H1 (cell line): ENCODE data around the gene CCDC40. TPM values are rescaled to one million over a fixed set of nuclear protein-coding genes. Genes with fewer than 3 reads are reported as not detected.
A peak's percentile ranks its signal among the peaks of the same experiment; 100 is the strongest.

ENCODE experiments used
- CTCF ChIA-PET: fragments of 300-600 bp; sonication (Branson Sonifier 250); formaldehyde crosslinking; loops from one replicate; lab custom pipeline; 2021; ENCODE audit not compliant: partially characterized antibody; lab: Charles Lee
- POLR2A ChIA-PET: fragments of 300-600 bp; sonication (Branson Sonifier 250); formaldehyde crosslinking; loops from one replicate; lab custom pipeline; 2021; ENCODE audit warnings: inconsistent platforms; ENCODE audit not compliant: partially characterized antibody; lab: Charles Lee
- DNase-seq, 2 experiments: peaks; one replicate each; pipeline versions ENCODE4 v3.0.0 to v3.0.0-alpha.2; 2010 to 2022; ENCODE audit warnings: low spot score in 2 of 2, low read depth in 1 of 2, mixed read lengths in 1 of 2
- FAIRE-seq: peaks from 2 replicates; lab custom pipeline; 2011; peaks lifted over from hg19 to GRCh38; lab: Jason Lieb, UNC
- H2AFZ ChIP-seq: 2 replicates; pipeline ENCODE4 v1.8.1; 2012; ENCODE audit warnings: low read length, inconsistent platforms
- H2AK5ac ChIP-seq: 2 replicates; pipeline ENCODE4 v1.6.1; 2013; ENCODE audit warnings: low read depth, low read length
- H2BK120ac ChIP-seq: replicated peaks from 2 replicates; pipeline ENCODE3; 2013; ENCODE audit warnings: low read depth, low read length, inconsistent platforms
- H2BK12ac ChIP-seq: 2 replicates; pipeline ENCODE4 v1.6.1; 2013; ENCODE audit warnings: low read depth, low read length
- H2BK15ac ChIP-seq: 2 replicates; pipeline ENCODE4 v1.6.1; 2013; ENCODE audit warnings: low read length
- H2BK20ac ChIP-seq: 2 replicates; pipeline ENCODE4 v1.6.1; 2013; ENCODE audit warnings: low read length
- H2BK5ac ChIP-seq: 2 replicates; pipeline ENCODE4 v1.6.1; 2013; ENCODE audit warnings: low read depth, low read length
- H3K14ac ChIP-seq: 2 replicates; pipeline ENCODE4 v1.6.1; 2013; ENCODE audit warnings: inconsistent platforms; ENCODE audit not compliant: insufficient read length
- H3K18ac ChIP-seq: 2 replicates; pipeline ENCODE4 v1.6.1; 2013; ENCODE audit warnings: low read length; ENCODE audit errors: extremely low read depth
- H3K23ac ChIP-seq: 2 replicates; pipeline ENCODE4 v1.6.1; 2013; ENCODE audit warnings: inconsistent platforms; ENCODE audit not compliant: insufficient read length
- H3K23me2 ChIP-seq: 2 replicates; pipeline ENCODE4 v1.6.1; 2013; ENCODE audit warnings: low read depth, low read length
- H3K27ac ChIP-seq: 2 replicates; pipeline ENCODE4 v1.6.1; 2011; ENCODE audit warnings: low read depth, low read length, inconsistent platforms
- H3K27me3 ChIP-seq, 4 experiments: replicated peaks in 1 of 4; 1 replicate in 1 of 4; 2 replicates in 3 of 4; pipeline versions ENCODE4 v1.6.1 to v1.8.1; 2011 to 2013; ENCODE audit warnings: low read length in 3 of 4, mild to moderate bottlenecking in 3 of 4, inconsistent platforms in 2 of 4, mixed read lengths in 2 of 4, moderate library complexity in 1 of 4; ENCODE audit not compliant: control insufficient read depth in 3 of 4, insufficient read depth in 3 of 4; ENCODE audit errors: extremely low read depth in 1 of 4
- H3K36me3 ChIP-seq, 4 experiments: 2 replicates each; pipeline versions ENCODE4 v1.6.1 to v1.8.1; 2011 to 2013; ENCODE audit warnings: mild to moderate bottlenecking in 4 of 4, low read length in 3 of 4, moderate library complexity in 2 of 4, control low read depth in 1 of 4, inconsistent platforms in 1 of 4; ENCODE audit not compliant: insufficient read depth in 4 of 4, control insufficient read depth in 2 of 4
- H3K4ac ChIP-seq: replicated peaks from 2 replicates; pipeline ENCODE3; 2013; ENCODE audit warnings: low read length, low read depth, mixed read lengths, inconsistent platforms; ENCODE audit not compliant: insufficient read length
- H3K4me1 ChIP-seq, 4 experiments: replicated peaks in 1 of 4; 1 replicate in 1 of 4; 2 replicates in 3 of 4; pipeline versions ENCODE4 v1.6.1 to v1.8.1; 2011 to 2013; ENCODE audit warnings: low read length in 3 of 4, inconsistent platforms in 2 of 4, mixed read lengths in 1 of 4; ENCODE audit not compliant: insufficient read depth in 4 of 4, control insufficient read depth in 3 of 4
- H3K4me2 ChIP-seq, 2 experiments: 2 replicates each; pipeline versions ENCODE4 v1.6.1 to v1.8.1; 2011 to 2013; ENCODE audit warnings: low read depth in 2 of 2, low read length in 2 of 2, control low read depth in 1 of 2, inconsistent platforms in 1 of 2, mild to moderate bottlenecking in 1 of 2; ENCODE audit not compliant: insufficient read depth in 1 of 2
- H3K4me3 ChIP-seq, 4 experiments: fragments of 200-600, 300-600 bp in 1 of 4; sonication (generic), shearing (Covaris generic), sonication (Bioruptor Twin) in 1 of 4; 2 replicates each; pipeline versions ENCODE4 v1.5.1 to v1.8.1; 2011 to 2016; ENCODE audit warnings: low read length in 4 of 4, low read depth in 3 of 4, control low read depth in 2 of 4, inconsistent platforms in 2 of 4, mild to moderate bottlenecking in 2 of 4, mixed read lengths in 1 of 4, moderate library complexity in 1 of 4; ENCODE audit not compliant: insufficient read depth in 2 of 4; ENCODE audit errors: extremely low read depth in 1 of 4
- H3K56ac ChIP-seq: replicated peaks from 2 replicates; pipeline ENCODE3; 2013; ENCODE audit warnings: low read depth, mild to moderate bottlenecking, mixed read lengths, low read length, inconsistent platforms; ENCODE audit not compliant: insufficient read length
- H3K79me1 ChIP-seq: 2 replicates; pipeline ENCODE4 v1.6.1; 2013; ENCODE audit warnings: low read depth, low read length, control low read depth
- H3K79me2 ChIP-seq, 2 experiments: 2 replicates each; pipeline versions ENCODE4 v1.6.1 to v1.8.1; 2012 to 2013; ENCODE audit warnings: low read length in 2 of 2, mild to moderate bottlenecking in 2 of 2, inconsistent platforms in 1 of 2; ENCODE audit not compliant: insufficient read depth in 2 of 2, control insufficient read depth in 1 of 2
- H3K9ac ChIP-seq, 4 experiments: replicated peaks in 1 of 4; 1 replicate in 1 of 4; 2 replicates in 3 of 4; pipeline versions ENCODE4 v1.6.1 to v1.8.1; 2011 to 2013; ENCODE audit warnings: low read depth in 3 of 4, low read length in 3 of 4, control low read depth in 2 of 4, mild to moderate bottlenecking in 2 of 4, moderate library complexity in 2 of 4, inconsistent platforms in 1 of 4; ENCODE audit errors: extremely low read depth in 1 of 4
- H3K9me3 ChIP-seq, 2 experiments: 2 replicates each; pipeline versions ENCODE4 v1.6.1 to v1.8.1; 2012 to 2013; ENCODE audit warnings: mild to moderate bottlenecking in 2 of 2, moderate library complexity in 2 of 2, control low read depth in 1 of 2, inconsistent platforms in 1 of 2, low read depth in 1 of 2, low read length in 1 of 2, mixed read lengths in 1 of 2; ENCODE audit not compliant: insufficient read depth in 2 of 2
- H4K20me1 ChIP-seq, 2 experiments: replicated peaks in 1 of 2; 2 replicates each; pipeline versions ENCODE3 to v1.8.1; 2011 to 2013; ENCODE audit warnings: inconsistent platforms in 2 of 2, low read length in 2 of 2, mild to moderate bottlenecking in 1 of 2; ENCODE audit not compliant: insufficient read depth in 2 of 2, control insufficient read depth in 1 of 2
- H4K5ac ChIP-seq: 2 replicates; pipeline ENCODE4 v1.6.1; 2013; ENCODE audit warnings: low read length, low read depth, mixed read lengths, inconsistent platforms; ENCODE audit not compliant: insufficient read length
- H4K8ac ChIP-seq: 2 replicates; pipeline ENCODE4 v1.8.0; 2013; ENCODE audit warnings: mild to moderate bottlenecking, moderate library complexity, low read length, inconsistent platforms; ENCODE audit not compliant: insufficient read depth; ENCODE audit errors: extremely low read depth
- H4K91ac ChIP-seq: replicated peaks from 2 replicates; pipeline ENCODE3; 2013; ENCODE audit warnings: low read length, mixed read lengths, inconsistent platforms; ENCODE audit not compliant: insufficient read length
- BCL11A ChIP-seq, 2 experiments: IDR thresholded peaks; one replicate each; pipeline ENCODE4 v1.6.1; 2011; ENCODE audit warnings: low read depth in 2 of 2, low read length in 2 of 2, mild to moderate bottlenecking in 2 of 2
- GABPA ChIP-seq: IDR thresholded peaks from 2 replicates; pipeline ENCODE4 v1.6.1; 2011; ENCODE audit warnings: mild to moderate bottlenecking, low read length, moderate library complexity, borderline replicate concordance; ENCODE audit not compliant: insufficient read depth
- KDM4A ChIP-seq: IDR thresholded peaks from one replicate; pipeline ENCODE4 v1.7.1; 2012; ENCODE audit warnings: low read depth, mild to moderate bottlenecking, moderate library complexity, low read length, inconsistent platforms; ENCODE audit not compliant: severe bottlenecking
- POLR2AphosphoS5 ChIP-seq: IDR thresholded peaks from 2 replicates; pipeline ENCODE4 v1.6.1; 2011; ENCODE audit warnings: low read depth, low read length
- SP2 ChIP-seq: IDR thresholded peaks from 2 replicates; pipeline ENCODE4 v1.6.1; 2012; ENCODE audit warnings: mild to moderate bottlenecking, low read length, inconsistent platforms
- TAF1 ChIP-seq: IDR thresholded peaks from 2 replicates; pipeline ENCODE4 v1.6.1; 2011; ENCODE audit warnings: mild to moderate bottlenecking, low read depth, low read length
- whole genome bisulfite sequencing, 2 experiments: shearing (Covaris generic) in 1 of 2; methylation state at CpG; one replicate each; pipeline versions ENCODE4 v1.1.6 to v1.1.7; 2013 to 2015; ENCODE audit warnings: low lambda C conversion rate in 2 of 2, mixed read lengths in 2 of 2, inconsistent platforms in 1 of 2, low coverage in 1 of 2, missing lambda C conversion rate in 1 of 2; ENCODE audit not compliant: insufficient replicate concordance in 2 of 2, insufficient coverage in 1 of 2, insufficient read length in 1 of 2; ENCODE audit errors: extremely low coverage in 1 of 2, missing lambda C conversion rate in 1 of 2; 5-methylcytosine and 5-hydroxymethylcytosine counted together
- polyA plus RNA-seq, 7 experiments: library from polyadenylated mRNA; depleted of rRNA in 3 of 7; stranded (reverse) in 5 of 7; unstranded in 2 of 7; fragments of >200 nt in 5 of 7; fragments of 200-250 nt in 2 of 7; gene quantifications; 1 replicate in 5 of 7; 2 replicates in 1 of 7; 4 replicates in 1 of 7; pipeline versions ENCODE4 v1.2.1 to v1.2.3, GENCODE V29; 2011 to 2013; ENCODE audit warnings: missing spikeins in 2 of 7, mixed read lengths in 2 of 7
- total RNA-seq: library from RNA; stranded (reverse); fragmentation: NEBNext Ultra II Directional; extraction: Animal tissue kit (Norgen Biotek cat#: 25700); gene quantifications from 2 replicates; pipeline ENCODE4 v1.2.1, GENCODE V29; 2021

The CCDC40 gene
- total and polyA plus RNA-seq, 2 of the 8 experiments (the other 6 are each of a cell fraction or from before 2014, with no cell fraction given), result 4.1 to 11.5 TPM

- no peak overlapping the region for H3K14ac ChIP-seq
- CTCF ChIA-PET, result interaction anchor here (3.2 kb wide), 1 partner anchor 56 kb away, joined by 10 read pairs; no protein-coding TSS in a partner anchor
- no peak overlapping the region for H3K4me2 ChIP-seq
- H2BK12ac ChIP-seq, result no peak overlapping the region
- no peak overlapping the region for H3K23ac ChIP-seq
- H2BK20ac ChIP-seq, result no peak overlapping the region
- no peak overlapping the region for H3K9ac ChIP-seq
- H4K91ac ChIP-seq, result no peak overlapping the region
- H2AFZ ChIP-seq, result no peak overlapping the region
- no peak overlapping the region for H2BK5ac ChIP-seq
- POLR2A ChIA-PET, result interaction anchor here (0.7 to 11.5 kb wide), 2 partner anchors 8 to 14 kb away, joined by 3 to 103 read pairs; no protein-coding TSS in a partner anchor
- no peak overlapping the region for H2BK15ac ChIP-seq
- WGBS, 2 experiments, result 95% methylated on average over 18 of the region's 18 CpGs; no CpG with 5 or more reads in 1 of the 2 experiments
- H3K18ac ChIP-seq, result no peak overlapping the region
- no peaks in the 10 kb centered on the region for H3K4me1 ChIP-seq
- no peak for DNase-seq
- FAIRE-seq, result no peak
- TF ChIP-seq SP2 (no peak), POLR2AphosphoS5 (peak; percentile 21; the same call in 1 of the 2 replicates), KDM4A (no peak), GABPA (no peak), TAF1 (no peak), BCL11A (IDR thresholded peaks at IDR 0.05; ENCODE audit: low read depth in 2 of 2, low read length in 2 of 2) (no peak)
- H3K4me3 ChIP-seq, result no peak overlapping the region
- H4K20me1 ChIP-seq, result peaks cover 5 to 15% of the 10 kb centered on the region in 2 experiments
- no peaks in the 10 kb centered on the region for H3K23me2 ChIP-seq
- H3K79me2 ChIP-seq, result peaks cover 0 to 15% of the 10 kb centered on the region in 2 experiments; a peak in 2 of 4 replicates
- no peak overlapping the region for H3K27ac ChIP-seq
- no peaks in the 10 kb centered on the region for H3K9me3 ChIP-seq
- no peak overlapping the region for H4K8ac ChIP-seq
- peaks cover 52 to 95% (median 82%) of the 10 kb centered on the region in 4 experiments for H3K36me3 ChIP-seq
- H3K79me1 ChIP-seq, result peaks cover 6% of the 10 kb centered on the region
- H3K27me3 ChIP-seq, result no peaks in the 10 kb centered on the region
- no peak overlapping the region for H2AK5ac ChIP-seq
- H2BK120ac ChIP-seq, result no peak overlapping the region
- H3K4ac ChIP-seq, result no peak overlapping the region
- no peak overlapping the region for H4K5ac ChIP-seq
- no peak overlapping the region for H3K56ac ChIP-seq
Observed at GRCh38 chr17:80138856-80139426, 102.5 kb downstream of the CCDC40 start.
